Activated CD8-positive, alpha-beta memory T cell treated with anti-CD3 and anti-CD28 coated beads for 36 hours (primary cell): ENCODE results near the gene SYF2. TPM values are rescaled to one million over a fixed set of nuclear protein-coding genes. Genes with fewer than 3 reads are reported as not detected.

ENCODE experiments used
- total RNA-seq, 2 experiments: library from RNA; stranded (reverse); gene quantifications; one replicate each; pipeline ENCODE4 v1.2.3, GENCODE V29; 2021

The SYF2 gene
- total RNA-seq, 2 experiments from 2014 or later: 30.6 to 33.7 TPM

Other genes starting within 250 kb of the SYF2 start
- 10 to 100 TPM; 81.0 to 95.0 TPM for gene RSRP1, start 15.0 kb upstream of the SYF2 start, total RNA-seq
- not detected for gene RHD, start 40.0 kb upstream of the SYF2 start, total RNA-seq
- 100 to 1,000 TPM; 111 TPM for gene TMEM50A, start 105.8 kb upstream of the SYF2 start, total RNA-seq
- under 1 TPM; 0.23 to 0.29 TPM for gene RHCE, start 188.3 kb upstream of the SYF2 start, total RNA-seq
- gene MACO1, start 198.4 kb upstream of the SYF2 start, total RNA-seq: 10 to 100 TPM; 15.0 to 16.4 TPM